Transverse colon (tissue), 4 donors: ENCODE measurements around the gene KCNQ2.

Experiments used
- CTCF ChIP-seq, 5 experiments: fragments of 200-600 bp in 3 of 5; fragments of 450-650 bp in 2 of 5; sonication (generic) in 3 of 5; IDR thresholded peaks; 1 replicate in 2 of 5; 2 replicates in 3 of 5; pipeline ENCODE4 v1.5.1; 2016 to 2017; ENCODE audit warnings: antibody characterized with exemption in 5 of 5, inconsistent platforms in 3 of 5, mild to moderate bottlenecking in 2 of 5, moderate library complexity in 1 of 5
- EP300 ChIP-seq: sonication (generic); formaldehyde crosslinking; IDR thresholded peaks from one replicate; pipeline ENCODE4 v1.6.1; 2017; ENCODE audit warnings: antibody characterized with exemption, low read depth
- POLR2A ChIP-seq: fragments of 450-650 bp; IDR thresholded peaks from one replicate; pipeline ENCODE4 v1.6.1; 2016; ENCODE audit warnings: antibody characterized with exemption, mild to moderate bottlenecking, moderate library complexity
- POLR2AphosphoS5 ChIP-seq, 3 donors: sonication (generic); formaldehyde crosslinking; IDR thresholded peaks; one replicate each; pipeline ENCODE4 v1.6.1; 2016; ENCODE audit warnings: antibody characterized with exemption in 3 of 3

GRCh38 chr20:63468421-63468820, 4.0 kb downstream of the KCNQ2 start:
- no peak for TF ChIP-seq CTCF (IDR thresholded peaks at IDR 0.05)
- TF ChIP-seq POLR2AphosphoS5 (IDR thresholded peaks at IDR 0.05): no peak
- no peak for TF ChIP-seq EP300
- no peak for TF ChIP-seq POLR2A
